Stimulated activated CD8-positive, alpha-beta memory T cell treated with anti-CD3 and anti-CD28 coated beads, Interleukin-4, amount 100 ng/mL, for 4 hours (primary cell): ENCODE results near the gene CROCC2.

Experiments used
- DNase-seq, 2 donors: peaks; one replicate each; pipeline ENCODE4 v3.0.0-alpha.2; 2020; ENCODE audit warnings: low read depth in 2 of 2, low spot score in 1 of 2

CROCC2 gene

GRCh38 chr2:241010531-241011295 lies 104.6 kb downstream of the CROCC2 start:
- DNase-seq: no peak

GRCh38 chr2:241011296-241011600 lies 105.1 kb downstream of the CROCC2 start:
- DNase-seq: no peak

GRCh38 chr2:241011751-241012510 lies 105.8 kb downstream of the CROCC2 start:
- no peak for DNase-seq

GRCh38 chr2:241014224-241014623 lies 108.1 kb downstream of the CROCC2 start:
- DNase-seq: no peak

- no peak for DNase-seq
These were observed 108.6 kb downstream of the CROCC2 start for GRCh38 chr2:241014764-241015163.

GRCh38 chr2:241015439-241015838 lies 109.3 kb downstream of the CROCC2 start:
- DNase-seq: no peak

GRCh38 chr2:241017228-241017940 lies 111.2 kb downstream of the CROCC2 start:
- DNase-seq: no peak

GRCh38 chr2:241018051-241018891 lies 112.1 kb downstream of the CROCC2 start:
- DNase-seq: no peak

GRCh38 chr2:241019441-241020139 lies 113.5 kb downstream of the CROCC2 start:
- no peak for DNase-seq

- DNase-seq: no peak
These were observed 114.1 kb downstream of the CROCC2 start for GRCh38 chr2:241020201-241020600.

GRCh38 chr2:241020629-241021190 lies 114.6 kb downstream of the CROCC2 start:
- DNase-seq: no peak

GRCh38 chr2:241025639-241026038 lies 119.5 kb downstream of the CROCC2 start:
- no peak for DNase-seq

GRCh38 chr2:241029599-241030332 lies 123.6 kb downstream of the CROCC2 start:
- no peak for DNase-seq

GRCh38 chr2:241030333-241030680 lies 124.2 kb downstream of the CROCC2 start:
- DNase-seq: no peak

GRCh38 chr2:241030883-241031282 lies 124.7 kb downstream of the CROCC2 start:
- DNase-seq: no peak

GRCh38 chr2:241031436-241032165 lies 125.5 kb downstream of the CROCC2 start:
- DNase-seq: no peak

GRCh38 chr2:241033336-241033987 lies 127.3 kb downstream of the CROCC2 start:
- DNase-seq: no peak

- no peak for DNase-seq
These were observed 127.9 kb downstream of the CROCC2 start for GRCh38 chr2:241033994-241034393.
